Parathyroid adenoma (tissue), 2 donors: ENCODE results near the gene BRSK1.

Source experiments
- H2AFZ ChIP-seq: fragments of 300-600 bp; sonication (generic); one replicate; pipeline ENCODE4 v1.7.0; 2017; ENCODE audit warnings: antibody characterized with exemption, mild to moderate bottlenecking
- H3K27ac ChIP-seq: fragments of 300-600 bp; sonication (generic); one replicate; pipeline ENCODE4 v1.7.0; 2017
- H3K27me3 ChIP-seq: fragments of 300-600 bp; sonication (generic); one replicate; pipeline ENCODE4 v1.7.0; 2017; ENCODE audit warnings: low read length; ENCODE audit not compliant: control insufficient read depth, insufficient read depth
- H3K36me3 ChIP-seq: fragments of 300-600 bp; sonication (generic); one replicate; pipeline ENCODE4 v1.7.0; 2017; ENCODE audit warnings: low read length; ENCODE audit not compliant: control insufficient read depth, insufficient read depth
- H3K4me1 ChIP-seq: fragments of 300-600 bp; sonication (generic); one replicate; pipeline ENCODE4 v1.7.0; 2017; ENCODE audit warnings: control low read depth
- H3K4me2 ChIP-seq: fragments of 300-600 bp; sonication (generic); one replicate; pipeline ENCODE4 v1.7.0; 2017; ENCODE audit warnings: low read length
- H3K4me3 ChIP-seq: fragments of 300-600 bp; sonication (generic); one replicate; pipeline ENCODE4 v1.7.0; 2017; ENCODE audit warnings: low read depth, low read length
- H3K79me2 ChIP-seq: fragments of 300-600 bp; sonication (generic); one replicate; pipeline ENCODE4 v1.7.0; 2017; ENCODE audit warnings: control low read depth
- H3K9ac ChIP-seq: fragments of 300-600 bp; sonication (generic); one replicate; pipeline ENCODE4 v1.7.0; 2017; ENCODE audit warnings: mild to moderate bottlenecking
- H3K9me3 ChIP-seq: fragments of 300-600 bp; sonication (generic); one replicate; pipeline ENCODE4 v1.7.0; 2017; ENCODE audit warnings: low read length; ENCODE audit not compliant: control insufficient read depth
- CTCF ChIP-seq: fragments of 300-600 bp; sonication (generic); IDR thresholded peaks from one replicate; pipeline ENCODE4 v1.7.0; 2017; ENCODE audit warnings: antibody characterized with exemption, mild to moderate bottlenecking
- donor health status: primary hyperparathyroidism.

BRSK1 gene

GRCh38 chr19:55314396-55314795 is 30.6 kb downstream of the BRSK1 start:
- Histone ChIP-seq H3K27me3 (no peaks in the 10 kb centered on the region), H3K9me3 (no peaks in the 10 kb centered on the region), H3K36me3 (no peaks in the 10 kb centered on the region), H3K4me2 (no peak overlapping the region), H3K27ac (no peak overlapping the region), H2AFZ (no peak overlapping the region), H3K79me2 (no peaks in the 10 kb centered on the region), H3K4me3 (no peak overlapping the region), H3K4me1 (no peaks in the 10 kb centered on the region), H3K9ac (no peak overlapping the region)
- no peak for TF ChIP-seq CTCF

GRCh38 chr19:55315956-55316525 is 32.2 kb downstream of the BRSK1 start:
- no peaks in the 10 kb centered on the region for H3K9me3 ChIP-seq
- H3K9ac ChIP-seq = no peak overlapping the region
- no peaks in the 10 kb centered on the region for H3K79me2 ChIP-seq
- H2AFZ ChIP-seq = no peak overlapping the region
- H3K4me2 ChIP-seq = no peak overlapping the region
- no peak overlapping the region for H3K4me3 ChIP-seq
- no peak overlapping the region for H3K27ac ChIP-seq
- no peak for TF ChIP-seq CTCF
- H3K27me3 ChIP-seq = no peaks in the 10 kb centered on the region
- no peaks in the 10 kb centered on the region for H3K36me3 ChIP-seq
- no peaks in the 10 kb centered on the region for H3K4me1 ChIP-seq

GRCh38 chr19:55316646-55317045 is 32.8 kb downstream of the BRSK1 start:
- H3K9ac ChIP-seq = no peak overlapping the region
- no peak for TF ChIP-seq CTCF
- H3K9me3 ChIP-seq = no peaks in the 10 kb centered on the region
- H3K4me1 ChIP-seq = no peaks in the 10 kb centered on the region
- no peak overlapping the region for H2AFZ ChIP-seq
- H3K36me3 ChIP-seq = no peaks in the 10 kb centered on the region
- no peaks in the 10 kb centered on the region for H3K79me2 ChIP-seq
- H3K4me2 ChIP-seq = no peak overlapping the region
- H3K27ac ChIP-seq = no peak overlapping the region
- no peaks in the 10 kb centered on the region for H3K27me3 ChIP-seq
- H3K4me3 ChIP-seq = no peak overlapping the region

- Histone ChIP-seq H2AFZ (no peak overlapping the region), H3K79me2 (no peaks in the 10 kb centered on the region), H3K4me1 (no peaks in the 10 kb centered on the region), H3K9me3 (no peaks in the 10 kb centered on the region), H3K9ac (no peak overlapping the region), H3K27me3 (no peaks in the 10 kb centered on the region), H3K36me3 (no peaks in the 10 kb centered on the region), H3K27ac (no peak overlapping the region), H3K4me3 (no peak overlapping the region), H3K4me2 (no peak overlapping the region)
- TF ChIP-seq CTCF = no peak
Observed at GRCh38 chr19:55319785-55320184, 36.0 kb downstream of the BRSK1 start.

- no peak for TF ChIP-seq CTCF
- Histone ChIP-seq H2AFZ (no peak overlapping the region), H3K27ac (no peak overlapping the region)
Observed at GRCh38 chr19:55320844-55321419, 37.1 kb downstream of the BRSK1 start.

More at GRCh38 chr19:55320844-55321419, 37.1 kb downstream of the BRSK1 start:
- Histone ChIP-seq H3K4me1 (no peaks in the 10 kb centered on the region), H3K79me2 (no peaks in the 10 kb centered on the region), H3K36me3 (no peaks in the 10 kb centered on the region), H3K9ac (no peak overlapping the region), H3K4me3 (no peak overlapping the region), H3K27me3 (no peaks in the 10 kb centered on the region), H3K9me3 (no peaks in the 10 kb centered on the region), H3K4me2 (no peak overlapping the region)
